GM15510 (cell line): ENCODE data around the gene NXNL1.

Source experiments
- POLR2A ChIP-seq: IDR thresholded peaks from 3 replicates; pipeline ENCODE4 v1.6.1; 2011; ENCODE audit warnings: borderline replicate concordance; ENCODE audit not compliant: insufficient read length; ENCODE audit errors: extremely low read depth

Gene NXNL1

DNA sequence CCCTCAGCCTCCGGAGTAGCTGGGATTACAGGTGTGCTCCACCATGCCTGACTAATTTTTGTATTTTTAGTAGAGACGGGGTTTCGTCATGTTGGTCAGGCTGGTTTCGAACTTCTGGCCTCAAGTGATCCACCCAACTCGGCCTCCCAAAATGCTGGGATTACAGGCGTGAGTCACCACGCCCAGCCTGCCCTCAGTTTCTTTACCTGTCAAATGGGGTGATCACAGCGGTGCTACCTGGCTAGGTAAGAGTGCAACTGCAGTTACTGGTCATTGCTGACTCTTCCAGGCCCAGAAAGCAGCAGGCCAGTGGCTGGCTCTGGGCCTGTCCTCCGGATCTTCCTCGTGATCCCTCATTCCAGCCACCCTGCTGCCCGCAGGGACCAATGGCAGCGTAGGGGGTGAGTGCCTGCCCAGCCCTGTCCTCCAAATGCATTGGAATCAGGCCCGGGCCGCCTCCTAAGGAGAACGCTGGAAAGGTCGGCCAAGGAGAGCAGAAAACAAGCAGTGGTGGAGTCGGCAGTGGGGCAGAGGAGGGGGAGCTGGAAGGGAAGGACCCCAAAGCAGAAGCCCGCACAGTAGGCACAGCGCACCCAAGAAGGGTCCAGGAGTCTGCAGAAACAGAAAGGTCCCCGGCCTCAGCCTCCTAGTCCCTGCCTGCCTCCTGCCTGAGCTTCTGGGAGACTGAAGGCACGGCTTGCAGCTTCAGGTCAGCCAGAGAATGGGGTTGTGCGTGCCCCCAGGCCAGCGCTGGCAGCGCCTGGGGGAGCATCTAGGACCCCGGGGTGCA, 7.8 kb upstream of the NXNL1 start:
- no peak for TF ChIP-seq POLR2A

DNA sequence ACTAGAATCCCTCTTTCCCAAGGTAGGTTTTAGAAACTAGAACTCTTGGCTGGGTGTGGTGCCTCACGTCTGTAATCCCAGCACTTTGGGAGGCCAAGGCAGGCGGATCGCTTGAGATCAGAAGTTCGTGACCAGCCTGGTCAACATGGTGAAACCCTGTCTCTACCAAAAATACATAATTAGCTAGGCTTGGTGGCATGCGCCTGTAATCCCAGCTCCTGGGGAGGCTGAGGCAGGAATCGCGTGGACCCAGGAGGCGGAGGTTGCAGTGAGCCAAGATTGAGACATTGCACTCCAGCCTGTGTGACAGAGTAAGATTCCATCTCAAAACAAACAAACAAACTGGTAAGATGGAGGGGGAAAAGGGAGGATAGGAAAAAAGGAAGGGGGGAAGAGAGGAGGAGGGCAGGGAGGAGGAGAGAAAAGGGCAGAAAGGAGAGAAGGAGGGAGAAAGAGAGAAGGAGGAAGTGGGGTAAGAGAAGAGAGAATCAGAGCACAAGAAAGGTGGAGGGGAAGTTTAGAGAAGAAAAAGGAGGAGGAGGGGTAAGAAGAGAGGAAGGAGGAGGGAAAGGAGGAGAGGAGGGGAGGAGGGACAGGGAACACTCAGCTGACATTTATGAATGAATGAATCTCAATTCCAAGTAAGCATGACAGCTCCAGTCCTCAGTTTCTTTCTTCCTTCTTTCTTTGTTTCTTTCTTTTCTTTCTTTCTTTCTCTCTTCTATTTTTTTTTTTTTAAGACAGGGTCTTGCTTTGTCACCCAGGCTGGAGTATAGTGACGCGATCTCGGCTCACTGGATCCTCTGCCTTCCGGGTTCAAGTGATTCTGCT, 7.0 kb upstream of the NXNL1 start:
- no peak for TF ChIP-seq POLR2A

DNA sequence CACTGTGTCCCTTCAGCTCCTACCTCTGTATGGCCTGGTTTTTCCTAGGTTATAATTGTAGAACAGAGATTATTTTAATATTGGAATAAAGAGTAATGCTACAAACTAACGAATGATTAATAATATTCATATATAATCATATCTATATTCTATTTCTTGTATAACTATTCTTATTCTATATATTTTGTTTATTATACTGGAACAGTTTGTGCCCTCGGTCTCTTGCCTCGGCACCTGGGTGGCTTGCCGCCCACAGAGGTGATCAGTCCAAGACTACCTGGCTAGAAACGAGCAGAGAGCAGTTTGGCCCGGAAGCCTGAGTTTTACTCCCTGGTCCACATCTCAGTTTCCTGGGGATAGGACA, 5.7 kb upstream of the NXNL1 start:
- no peak for TF ChIP-seq POLR2A

DNA sequence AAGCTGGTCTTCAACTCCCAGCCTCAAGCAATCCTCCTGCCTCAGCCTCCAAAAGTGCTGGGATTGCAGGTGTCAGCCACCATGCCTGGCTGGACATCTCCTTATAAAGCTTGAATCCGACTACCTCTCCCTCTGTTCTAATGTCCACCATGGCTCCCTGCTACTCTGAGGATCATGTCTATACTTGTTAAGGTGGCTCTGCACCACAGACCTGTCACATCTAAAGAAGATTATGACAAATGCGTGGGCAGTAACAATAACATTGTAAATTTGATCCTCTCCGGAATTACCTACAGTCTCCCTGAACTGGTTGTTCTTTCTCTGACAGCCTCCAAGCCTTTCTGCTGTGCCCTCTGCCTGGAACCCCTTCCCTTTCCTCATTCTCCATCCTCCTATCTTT, 1.8 kb downstream of the NXNL1 start:
- no peak for TF ChIP-seq POLR2A

DNA sequence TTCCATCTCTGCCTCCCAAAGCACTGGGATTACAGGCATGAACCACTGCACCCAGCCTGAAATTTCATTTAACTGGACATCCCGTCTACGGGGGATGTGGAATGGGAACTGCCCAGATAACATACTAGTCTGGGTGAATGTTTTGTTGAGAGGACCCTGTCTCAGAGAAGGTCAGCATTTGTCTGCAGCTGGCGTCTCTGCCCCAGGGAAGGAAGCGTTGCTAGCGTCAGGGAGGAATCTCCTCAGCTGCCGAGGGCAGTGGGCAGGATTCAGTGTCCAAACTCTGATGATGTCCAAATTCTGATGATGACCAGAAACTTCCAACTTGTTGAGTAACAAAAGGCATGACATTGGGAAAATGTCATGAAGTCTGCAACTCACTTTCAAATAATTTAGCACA, 3.1 kb downstream of the NXNL1 start:
- TF ChIP-seq POLR2A = no peak

DNA sequence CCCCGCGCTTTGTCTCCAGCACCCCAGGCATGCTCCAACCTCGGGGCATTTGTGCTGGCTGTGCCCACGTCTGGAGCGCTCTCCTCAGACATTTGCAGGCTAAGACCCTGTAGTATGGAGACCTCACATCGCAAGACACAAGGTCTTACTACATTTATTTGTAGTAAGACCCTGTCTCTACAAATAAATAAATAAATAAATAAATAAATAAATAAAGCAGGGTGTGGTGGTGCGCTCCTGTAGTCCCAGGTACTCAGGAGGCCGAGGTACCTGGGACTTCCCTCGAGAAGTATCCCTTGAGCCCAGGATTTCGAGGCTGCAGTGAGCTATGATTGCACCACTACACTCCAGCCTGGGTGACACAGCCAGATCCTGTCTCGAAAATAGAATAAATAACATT, 4.6 kb downstream of the NXNL1 start:
- no peak for TF ChIP-seq POLR2A

DNA sequence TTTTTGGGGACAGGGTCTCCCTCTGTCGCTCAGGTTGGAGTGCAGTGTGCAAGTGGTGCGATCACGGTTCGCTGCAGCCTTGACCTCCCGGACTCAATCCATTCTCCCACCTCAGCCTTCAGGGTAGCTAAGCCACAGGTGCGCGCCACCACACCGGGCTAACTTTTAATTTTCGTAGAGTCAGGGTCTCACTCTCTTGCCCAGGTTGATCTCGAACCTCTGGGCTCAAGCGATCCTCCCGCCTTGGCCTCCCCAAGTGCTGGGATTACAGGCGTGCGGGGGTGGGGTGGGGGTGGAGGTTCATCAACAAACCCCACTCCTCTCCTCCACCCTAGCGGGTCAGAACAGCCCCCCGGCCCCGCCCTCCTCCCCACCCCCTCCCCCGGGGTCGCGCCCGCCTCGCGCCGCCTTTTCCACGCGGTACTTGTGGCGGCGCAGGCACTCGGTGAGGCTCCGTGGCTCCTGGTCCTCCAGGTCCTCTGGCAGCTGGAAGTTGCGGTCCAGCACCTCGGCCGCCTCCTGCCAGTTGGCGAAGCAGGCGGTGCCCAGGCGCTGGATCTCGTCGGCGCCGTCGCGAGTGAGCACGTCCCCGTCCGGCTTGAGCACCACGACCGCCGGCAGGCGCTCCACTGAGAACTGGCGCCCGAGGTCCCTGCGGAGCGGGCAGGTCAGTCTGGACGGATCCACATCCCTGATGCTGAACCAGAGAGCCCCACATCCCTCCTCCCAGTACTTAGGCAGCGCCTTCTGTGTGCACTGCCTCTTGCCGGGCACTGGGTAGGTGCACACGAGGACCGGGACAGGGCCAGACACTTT, 5.2 kb downstream of the NXNL1 start:
- TF ChIP-seq POLR2A = no peak

DNA sequence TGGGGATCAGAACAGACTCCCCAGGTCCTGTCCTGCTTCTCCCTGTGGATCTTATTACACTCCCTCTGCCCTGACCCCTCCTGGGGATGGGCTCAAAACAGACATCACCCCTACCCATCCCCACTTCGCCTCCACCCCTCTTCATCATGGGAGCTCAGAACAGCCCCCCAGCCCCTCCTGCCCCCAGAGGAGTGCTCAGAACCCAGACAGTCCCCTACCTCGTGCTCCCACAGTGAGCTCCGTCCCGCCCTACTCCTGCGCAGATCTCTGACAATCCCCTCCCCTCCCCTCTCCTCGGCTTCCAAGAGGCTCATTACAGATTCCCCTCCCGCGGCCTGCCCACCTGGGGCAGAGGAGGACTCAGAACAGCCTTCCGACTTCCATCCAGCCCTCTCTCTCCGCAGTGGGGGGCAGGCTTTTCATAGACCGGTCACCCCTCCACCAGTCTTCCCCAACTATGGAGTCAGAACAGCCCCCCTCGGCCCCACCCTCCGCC, 6.1 kb downstream of the NXNL1 start:
- no peak for TF ChIP-seq POLR2A

DNA sequence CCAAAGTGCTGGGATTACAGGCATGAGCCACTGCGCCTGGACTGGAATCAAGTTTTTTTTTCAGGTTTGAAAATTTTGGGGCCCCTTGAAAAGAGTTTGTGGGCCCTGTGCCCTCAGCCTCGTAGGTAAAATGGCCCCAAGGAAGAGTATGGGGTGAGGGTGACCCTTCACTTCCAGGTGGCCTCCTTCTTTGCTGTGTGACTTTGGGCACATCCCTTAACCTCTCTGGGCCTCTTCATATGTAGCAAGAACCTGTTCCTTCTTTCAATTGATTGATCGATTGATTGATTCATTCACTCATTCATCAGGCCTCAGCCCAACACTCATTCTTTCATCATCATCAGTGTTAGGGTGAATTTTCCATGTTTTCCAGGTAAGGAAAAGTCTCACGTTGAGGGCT, 8.9 kb downstream of the NXNL1 start:
- no peak for TF ChIP-seq POLR2A

DNA sequence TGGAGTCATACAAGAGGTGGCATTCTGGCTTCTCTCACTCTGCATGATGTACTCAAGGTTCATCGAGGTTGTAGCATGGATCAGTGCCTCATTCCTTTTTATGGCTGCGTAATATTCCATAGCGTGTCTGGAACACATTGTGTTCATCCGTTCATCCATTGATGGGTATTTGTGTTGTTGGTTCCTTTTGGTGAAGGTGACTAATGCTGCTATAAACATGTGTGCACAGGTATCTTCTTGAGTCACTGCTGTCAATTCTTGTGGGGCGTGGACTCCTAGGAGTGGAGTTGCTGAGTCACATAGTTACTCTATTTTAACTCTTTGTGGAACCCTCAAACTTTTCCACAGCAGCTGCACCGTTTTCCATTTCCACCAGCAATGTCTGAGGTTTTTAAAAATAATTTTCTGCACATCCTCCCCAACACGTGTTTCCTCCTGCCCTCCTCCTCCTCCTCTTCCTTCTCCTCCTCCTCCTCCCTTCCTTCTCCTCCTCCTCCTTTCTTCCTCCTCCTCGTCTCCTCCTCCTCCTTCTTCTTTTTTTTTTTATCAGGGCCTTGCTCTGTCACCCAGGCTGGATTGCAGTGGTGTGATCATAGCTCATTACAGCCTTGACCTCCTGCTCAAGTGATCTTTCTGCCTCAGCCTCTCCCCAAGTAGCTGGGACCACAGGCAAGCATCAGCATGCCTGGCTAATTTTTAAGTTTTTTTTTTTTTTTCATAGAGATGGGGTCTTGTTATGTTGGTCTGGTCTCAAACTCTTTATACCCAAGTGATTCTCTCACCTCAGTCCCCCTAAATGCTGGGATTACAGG, 10.3 kb downstream of the NXNL1 start:
- TF ChIP-seq POLR2A = no peak

DNA sequence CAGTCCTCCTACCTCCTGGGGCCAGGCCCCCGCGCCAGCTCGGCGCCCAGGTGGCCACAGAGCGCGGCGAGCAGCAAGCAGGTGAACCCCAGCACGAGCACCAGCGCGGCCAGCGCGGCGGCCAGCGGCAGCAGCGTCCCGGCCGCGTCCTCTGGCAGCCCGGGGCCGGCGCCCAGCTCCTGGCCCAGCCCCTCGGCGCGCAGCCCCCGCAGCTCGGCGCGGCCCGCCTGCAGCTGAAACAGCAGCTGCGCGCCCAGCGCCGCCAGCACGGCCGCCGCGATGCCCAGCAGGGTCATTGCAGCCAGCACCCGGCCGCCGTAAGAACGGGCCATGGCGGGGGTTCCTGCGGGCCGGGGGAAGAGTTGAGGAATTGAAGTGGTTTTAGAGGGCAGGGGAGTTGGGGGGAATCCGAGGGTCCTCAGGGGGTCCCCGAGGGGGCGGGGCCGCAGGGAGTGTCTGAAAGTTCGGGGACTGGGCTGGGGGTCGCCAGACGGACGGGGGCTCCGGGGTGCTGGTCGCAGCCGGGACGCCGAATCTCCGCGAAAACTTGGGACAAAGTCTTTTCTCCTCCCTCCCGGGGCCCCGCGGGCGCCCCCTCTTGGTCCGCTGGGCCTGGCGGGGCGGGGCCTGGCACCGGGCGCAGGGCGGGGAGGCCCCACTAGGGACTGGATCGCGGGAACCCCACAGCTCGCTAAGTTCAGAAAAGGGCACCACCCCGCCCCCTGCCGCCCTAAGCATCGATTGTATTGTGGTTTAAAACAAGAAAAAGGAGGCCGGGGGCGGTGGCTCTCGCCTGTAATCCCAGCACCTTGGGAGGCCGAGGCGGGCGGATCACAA, 12.4 kb downstream of the NXNL1 start, which contains the start of gene TMEM221:
Gene TMEM221, minus strand, starts transcription at position 538 of the 837 bp plus-strand sequence. Its CDS starts 206 bp downstream, at position 332.
- TF ChIP-seq POLR2A = no peak

DNA sequence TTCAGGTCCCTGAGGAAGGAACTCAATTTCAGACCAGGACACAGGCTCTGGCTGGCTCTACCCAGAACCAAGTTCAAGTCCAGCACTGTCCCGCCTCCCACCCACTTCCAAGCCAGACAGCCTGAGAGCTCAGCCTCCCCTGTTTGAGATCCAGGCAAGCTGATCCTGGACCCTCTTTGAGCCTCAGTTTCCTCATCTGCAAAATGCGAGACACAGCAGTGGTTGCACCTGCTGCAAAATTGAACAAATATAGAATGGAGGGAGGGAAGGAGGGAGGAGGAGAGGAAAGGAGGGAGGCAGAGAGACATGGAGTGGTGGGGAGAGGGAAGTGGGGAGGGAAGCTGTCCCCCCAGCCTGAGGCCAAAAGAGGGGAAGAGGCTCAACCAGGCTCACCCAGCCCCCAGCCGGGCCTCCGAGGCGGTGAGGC, 13.0 kb downstream of the NXNL1 start:
- no peak for TF ChIP-seq POLR2A

DNA sequence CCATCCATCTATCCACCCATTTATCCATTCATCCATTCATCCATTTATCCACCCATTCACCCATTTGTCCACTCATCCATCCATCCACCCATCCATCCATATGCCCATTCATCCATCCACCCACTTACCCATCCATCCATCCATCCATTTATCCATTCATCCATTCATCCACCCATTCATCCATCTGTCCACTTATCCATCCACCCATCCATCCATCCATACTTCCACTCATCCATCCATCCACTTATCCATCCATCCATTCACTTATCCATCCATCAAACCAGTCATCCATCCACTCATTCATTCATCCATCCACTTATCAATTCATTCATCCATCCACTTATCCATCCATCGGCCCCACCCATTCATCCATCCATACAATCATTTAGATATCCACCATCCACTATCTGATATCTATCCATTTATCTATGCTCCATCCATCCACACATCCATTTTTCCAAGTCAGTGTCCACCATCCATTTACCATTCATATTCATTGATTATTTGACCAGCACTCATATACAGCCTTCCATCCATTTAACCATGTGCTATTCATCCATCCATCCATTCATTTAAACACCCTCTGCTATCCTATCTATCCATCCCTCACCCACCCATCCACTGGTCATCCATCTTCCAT, 15.1 kb downstream of the NXNL1 start:
- TF ChIP-seq POLR2A = no peak
